Tibial nerve (tissue), 4 donors: Measurements from ENCODE around the gene NRG2.

Source experiments
- CTCF ChIP-seq, 5 experiments: fragments of 200-600 bp in 3 of 5; fragments of 450-650 bp in 2 of 5; sonication (generic) in 3 of 5; IDR thresholded peaks; one replicate each; pipeline ENCODE4 v1.5.1; 2016 to 2019; ENCODE audit warnings: antibody characterized with exemption in 5 of 5, mild to moderate bottlenecking in 3 of 5, moderate library complexity in 2 of 5
- EP300 ChIP-seq, 2 donors: sonication (generic); formaldehyde crosslinking; IDR thresholded peaks; one replicate each; pipeline ENCODE4 v1.6.1; 2017; ENCODE audit warnings: antibody characterized with exemption in 2 of 2, mild to moderate bottlenecking in 1 of 2
- POLR2A ChIP-seq, 2 donors: fragments of 450-650 bp; IDR thresholded peaks; one replicate each; pipeline ENCODE4 v1.6.1; 2017; ENCODE audit warnings: antibody characterized with exemption in 2 of 2, mild to moderate bottlenecking in 2 of 2, moderate library complexity in 2 of 2

- TF ChIP-seq POLR2A (IDR thresholded peaks at IDR 0.05) (no peak), CTCF (IDR thresholded peaks at IDR 0.05) (no peak), EP300 (IDR thresholded peaks at IDR 0.05) (no peak)
Measured at GRCh38 chr5:139839232-139839815, 203.8 kb downstream of the NRG2 start.
